ENCODE data around the gene SLC25A22. TPM values are rescaled to one million over a fixed set of nuclear protein-coding genes. Genes with fewer than 3 reads are reported as not detected.

The SLC25A22 gene
- polyA plus RNA-seq, 4 donors, result 12.3 to 22.0 (median 14.1) TPM

GRCh38 chr11:776263-776560, 21.9 kb downstream of the SLC25A22 start:
- no peak for DNase-seq (ENCODE audit: low read depth in 4 of 4, low spot score in 3 of 4)

GRCh38 chr11:774873-775592, 23.0 kb downstream of the SLC25A22 start:
- no peak for DNase-seq (ENCODE audit: low read depth in 4 of 4, low spot score in 3 of 4)

GRCh38 chr11:773830-774229, 24.3 kb downstream of the SLC25A22 start:
- DNase-seq (ENCODE audit: low read depth in 4 of 4, low spot score in 3 of 4), result no peak

GRCh38 chr11:773425-773824, 24.7 kb downstream of the SLC25A22 start:
- DNase-seq (ENCODE audit: low read depth in 4 of 4, low spot score in 3 of 4), result no peak

GRCh38 chr11:772429-773390, 25.4 kb downstream of the SLC25A22 start:
- no peak for DNase-seq (ENCODE audit: low read depth in 4 of 4, low spot score in 3 of 4)

GRCh38 chr11:771617-772204, 26.4 kb downstream of the SLC25A22 start:
- DNase-seq (ENCODE audit: low read depth in 4 of 4, low spot score in 3 of 4), result no peak

- no peak for DNase-seq (ENCODE audit: low read depth in 4 of 4, low spot score in 3 of 4)
Observed at GRCh38 chr11:770642-771616, 27.2 kb downstream of the SLC25A22 start.

- DNase-seq (ENCODE audit: low read depth in 4 of 4, low spot score in 3 of 4), result no peak
Observed at GRCh38 chr11:769887-770641, 28.0 kb downstream of the SLC25A22 start.

GRCh38 chr11:767238-767637, 30.8 kb downstream of the SLC25A22 start:
- DNase-seq (ENCODE audit: low read depth in 4 of 4, low spot score in 3 of 4), result no peak

GRCh38 chr11:766936-767210, 31.2 kb downstream of the SLC25A22 start:
- no peak for DNase-seq (ENCODE audit: low read depth in 4 of 4, low spot score in 3 of 4)

GRCh38 chr11:766106-766935, 31.8 kb downstream of the SLC25A22 start:
- DNase-seq (ENCODE audit: low read depth in 4 of 4, low spot score in 3 of 4), result no peak

GRCh38 chr11:765802-766091, 32.3 kb downstream of the SLC25A22 start:
- DNase-seq (ENCODE audit: low read depth in 4 of 4, low spot score in 3 of 4), result no peak

GRCh38 chr11:765025-765801, 32.9 kb downstream of the SLC25A22 start:
- no peak for DNase-seq (ENCODE audit: low read depth in 4 of 4, low spot score in 3 of 4)

GRCh38 chr11:764322-765024, 33.6 kb downstream of the SLC25A22 start:
- DNase-seq (ENCODE audit: low read depth in 4 of 4, low spot score in 3 of 4), result no peak

GRCh38 chr11:763549-764321, 34.3 kb downstream of the SLC25A22 start:
- no peak for DNase-seq (ENCODE audit: low read depth in 4 of 4, low spot score in 3 of 4)

GRCh38 chr11:763073-763463, 35.0 kb downstream of the SLC25A22 start:
- no peak for DNase-seq (ENCODE audit: low read depth in 4 of 4, low spot score in 3 of 4)

- DNase-seq (ENCODE audit: low read depth in 4 of 4, low spot score in 3 of 4), result no peak
Observed at GRCh38 chr11:762421-763072, 35.5 kb downstream of the SLC25A22 start.

Measured in left renal pelvis (tissue), 4 donors.